GDM1 (cell line): ENCODE results near the gene C17orf100.

Experiments
- DNase-seq: peaks from one replicate; lab custom pipeline; 2025; lab: John Stamatoyannopoulos, UW

The C17orf100 gene

GRCh38 chr17:6695051-6695450, 43.5 kb downstream of the C17orf100 start:
- no peak for DNase-seq

GRCh38 chr17:6695565-6695964, 44.0 kb downstream of the C17orf100 start:
- DNase-seq = no peak

GRCh38 chr17:6696906-6697305, 45.3 kb downstream of the C17orf100 start:
- no peak for DNase-seq

- no peak for DNase-seq
These were observed 46.4 kb downstream of the C17orf100 start for GRCh38 chr17:6698004-6698403.

GRCh38 chr17:6699997-6700947, 48.7 kb downstream of the C17orf100 start:
- no peak for DNase-seq

- DNase-seq = no peak
These were observed 49.4 kb downstream of the C17orf100 start for GRCh38 chr17:6700948-6701307.

- no peak for DNase-seq
These were observed 50.2 kb downstream of the C17orf100 start for GRCh38 chr17:6701719-6702118.

GRCh38 chr17:6702567-6703215, 51.1 kb downstream of the C17orf100 start:
- no peak for DNase-seq
